GM21515 (cell line): ENCODE results near the gene KIFC3.
"Not testable (repeated sequence)": the region's sequence is repeated elsewhere in the genome, so short reads cannot be mapped to it uniquely, and the experiment has no call there.

ENCODE experiments used
- ATAC-seq: cut with Tn5 transposase; IDR thresholded peaks from one replicate; pipeline ENCODE4 v1.9.1; 2021; ENCODE audit not compliant: unreplicated experiment

The KIFC3 gene

GRCh38 chr16:57755061-57755684 is 47.1 kb downstream of the KIFC3 start:
- no peak for ATAC-seq

GRCh38 chr16:57754354-57755060 is 47.8 kb downstream of the KIFC3 start:
- no peak for ATAC-seq

GRCh38 chr16:57753448-57754353 is 48.6 kb downstream of the KIFC3 start:
- ATAC-seq, result no peak

- ATAC-seq, result no peak
These were observed 49.5 kb downstream of the KIFC3 start for GRCh38 chr16:57752581-57753447.

GRCh38 chr16:57752203-57752580 is 50.1 kb downstream of the KIFC3 start:
- ATAC-seq, result no peak

- ATAC-seq, result no peak
These were observed 50.6 kb downstream of the KIFC3 start for GRCh38 chr16:57751539-57752202.

- ATAC-seq, result no peak
These were observed 51.3 kb downstream of the KIFC3 start for GRCh38 chr16:57750796-57751538.

- ATAC-seq, result no peak
These were observed 52.3 kb downstream of the KIFC3 start for GRCh38 chr16:57749856-57750452.

- ATAC-seq, result no peak
These were observed 53.1 kb downstream of the KIFC3 start for GRCh38 chr16:57749101-57749692.

- ATAC-seq, result no peak
These were observed 53.7 kb downstream of the KIFC3 start for GRCh38 chr16:57748596-57748995.

- no peak for ATAC-seq
These were observed 54.3 kb downstream of the KIFC3 start for GRCh38 chr16:57747996-57748395.

GRCh38 chr16:57747496-57747895 is 54.8 kb downstream of the KIFC3 start:
- ATAC-seq, result no peak

- no peak for ATAC-seq
These were observed 55.2 kb downstream of the KIFC3 start for GRCh38 chr16:57747091-57747490.

- ATAC-seq, result not testable (repeated sequence)
These were observed 56.0 kb downstream of the KIFC3 start for GRCh38 chr16:57746316-57746715.

- no peak for ATAC-seq
These were observed 56.5 kb downstream of the KIFC3 start for GRCh38 chr16:57745768-57746167.

- ATAC-seq, result no peak
These were observed 57.7 kb downstream of the KIFC3 start for GRCh38 chr16:57744642-57744903.

- ATAC-seq, result no peak
These were observed 58.2 kb downstream of the KIFC3 start for GRCh38 chr16:57743886-57744641.

- no peak for ATAC-seq
These were observed 58.8 kb downstream of the KIFC3 start for GRCh38 chr16:57743458-57743857.
